ENCODE data around the gene QKI.

QKI gene

DNA sequence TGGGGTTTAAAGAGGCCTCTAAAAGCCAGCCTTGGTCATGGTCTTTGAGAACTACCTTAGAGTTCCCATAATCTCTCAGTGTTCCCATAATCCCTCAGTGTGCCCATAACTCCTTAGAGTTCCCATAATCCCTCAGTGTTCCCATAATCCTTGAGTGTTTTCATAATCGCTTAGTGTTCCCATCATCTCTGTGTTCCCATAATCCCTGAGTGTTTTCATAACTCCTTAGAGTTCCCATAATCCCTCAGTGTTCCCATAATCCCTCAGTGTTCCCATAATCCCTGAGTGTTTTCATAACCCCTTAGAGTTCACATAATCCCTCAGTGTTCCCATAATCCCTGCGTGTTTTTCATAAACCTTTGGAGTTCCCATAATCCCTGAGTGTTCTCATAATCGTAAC, 199.2 kb downstream of the QKI start:
- no peak for DNase-seq (ENCODE audit: low read depth, low spot score)

GRCh38 chr6:163616452-163616851, 201.9 kb downstream of the QKI start:
- no peak for DNase-seq (ENCODE audit: low read depth, low spot score)

DNA sequence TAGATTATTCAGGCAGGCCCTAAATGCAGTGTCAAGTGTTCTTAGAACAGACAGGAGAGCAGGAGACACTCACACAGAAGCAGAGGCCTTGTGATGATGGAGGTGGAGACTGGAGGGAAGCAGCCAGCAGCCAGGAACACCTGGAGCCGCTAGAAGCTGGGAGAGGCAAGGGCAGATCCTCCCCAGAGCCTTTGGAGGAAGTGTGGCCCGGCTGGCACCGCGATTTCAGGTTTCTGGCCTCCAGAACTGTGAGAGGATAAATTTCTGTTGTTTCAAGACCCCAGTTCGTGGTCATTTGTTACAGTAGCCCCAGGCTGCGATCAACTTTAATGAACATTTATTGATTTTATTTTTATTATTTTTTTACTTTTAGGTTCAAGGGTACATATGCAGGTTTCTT, 203.0 kb downstream of the QKI start:
- no peak for DNase-seq (ENCODE audit: low read depth, low spot score)

GRCh38 chr6:163620101-163620500, 205.6 kb downstream of the QKI start:
- no peak for DNase-seq (ENCODE audit: low read depth, low spot score)

- no peak for DNase-seq (ENCODE audit: low read depth, low spot score)
Measured at GRCh38 chr6:163620670-163621330, 206.3 kb downstream of the QKI start.

DNA sequence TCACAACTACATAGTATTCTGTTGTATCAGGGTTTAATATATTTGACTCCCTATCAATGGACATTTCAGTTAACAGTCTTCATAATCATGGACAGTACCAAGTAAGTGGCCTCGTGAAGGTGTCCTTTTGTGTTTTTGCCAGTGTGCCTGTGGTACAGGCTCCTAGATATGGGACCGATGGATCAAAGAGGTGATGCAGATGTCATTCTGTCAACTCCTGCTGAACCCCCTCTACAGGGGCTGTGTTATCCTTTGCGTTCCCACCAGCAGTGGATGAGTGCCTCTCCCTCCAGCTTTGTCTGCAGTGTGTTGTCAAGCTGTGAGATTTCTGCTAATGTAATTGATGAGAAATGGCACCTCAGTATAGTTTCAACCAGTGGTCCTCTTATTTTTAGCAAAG, 210.7 kb downstream of the QKI start:
- DNase-seq (ENCODE audit: low read depth, low spot score) = no peak

DNA sequence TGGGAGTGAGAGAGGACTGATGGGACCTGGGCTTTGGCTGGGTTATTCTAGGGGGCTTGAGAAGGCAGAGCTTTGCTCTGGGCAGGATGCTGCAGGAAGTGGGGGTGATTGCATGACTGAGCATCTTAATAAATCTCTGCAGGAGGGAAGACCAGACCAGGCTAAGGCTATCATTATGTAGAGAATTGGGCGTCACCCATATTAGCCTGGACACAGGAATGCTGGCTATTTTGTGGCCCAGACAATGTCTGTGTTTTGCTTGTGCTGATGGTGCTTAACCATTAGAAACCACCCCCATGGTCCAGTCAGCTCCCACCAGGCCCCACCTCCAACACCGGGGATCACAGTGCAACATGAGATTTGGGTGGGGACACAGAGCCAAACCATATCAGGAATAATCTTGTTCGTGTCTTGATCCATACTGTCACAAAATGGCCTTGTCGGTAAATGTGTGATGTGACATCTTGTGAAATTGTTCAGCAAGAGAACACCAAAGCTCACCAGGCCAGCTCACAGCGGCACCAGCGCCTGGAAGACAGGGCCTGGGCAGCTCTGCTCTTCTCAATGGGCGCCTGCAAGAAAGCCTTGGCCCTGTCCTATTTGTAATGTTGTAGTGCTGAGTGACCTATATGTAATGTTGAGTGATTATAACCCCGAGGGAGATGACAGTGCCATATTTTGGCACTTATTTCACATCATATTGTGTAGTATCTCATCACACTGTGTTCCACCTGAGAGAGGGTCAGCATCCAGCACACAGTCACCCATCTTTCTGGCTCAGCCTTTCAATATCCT, 211.8 kb downstream of the QKI start:
- DNase-seq (ENCODE audit: low read depth, low spot score) = no peak

DNA sequence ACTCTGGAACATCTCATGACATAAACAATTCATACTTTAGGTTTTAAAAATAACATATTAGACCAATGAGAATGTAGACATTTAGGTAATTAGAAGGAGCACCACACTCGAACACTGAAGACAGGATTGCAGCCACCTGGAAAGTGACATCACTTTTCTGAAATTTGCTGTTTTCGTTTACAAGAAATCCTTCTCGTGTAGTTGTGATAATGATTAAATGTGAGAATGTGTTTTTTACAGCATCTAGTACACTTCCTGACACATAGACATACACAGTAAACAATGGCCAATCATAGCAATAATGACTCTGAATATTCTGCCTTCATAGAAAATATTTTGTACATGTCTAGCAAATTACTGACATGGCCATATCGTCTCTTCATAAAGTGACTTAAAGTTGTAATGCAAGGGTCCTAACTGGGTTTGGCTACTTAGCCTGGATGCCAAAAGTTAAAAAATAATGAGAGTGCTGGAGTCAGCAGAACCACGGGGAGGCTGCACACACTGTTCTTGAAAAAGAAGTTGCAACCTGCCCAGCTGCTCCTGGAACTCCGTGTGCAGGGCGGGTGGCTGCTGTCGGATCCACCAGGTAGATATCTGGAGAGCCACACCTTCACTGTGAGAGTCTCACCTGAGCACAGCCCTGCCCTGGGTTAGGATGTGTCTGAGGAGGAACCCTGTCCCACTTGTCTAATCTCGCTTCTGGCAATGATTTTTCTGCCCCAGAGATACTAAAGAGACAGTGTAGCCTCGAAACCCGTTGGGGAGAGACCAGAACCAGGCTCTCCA, 212.9 kb downstream of the QKI start:
- no peak for DNase-seq (ENCODE audit: low read depth, low spot score)
